Type B pancreatic cell (in vitro differentiated cells): ENCODE measurements around the gene MYO1A. TPM values are rescaled to one million over a fixed set of nuclear protein-coding genes. Genes with fewer than 3 reads are reported as not detected.
A peak's percentile ranks its signal among the peaks of the same experiment; 100 is the strongest.

Experiments
- DNase-seq: peaks from one replicate; pipeline ENCODE4 v3.0.0; 2021; ENCODE audit warnings: mixed read lengths; ENCODE audit not compliant: unreplicated experiment; ENCODE audit errors: extremely low spot score
- H3K27ac Mint-ChIP-seq: 2 replicates; pipeline ENCODE4 v1.8.0; 2021; ENCODE audit warnings: mild to moderate bottlenecking, mixed read lengths
- H3K27me3 Mint-ChIP-seq: 2 replicates; pipeline ENCODE4 v1.8.0; 2021; ENCODE audit warnings: mixed read lengths
- H3K36me3 Mint-ChIP-seq: 2 replicates; pipeline ENCODE4 v1.8.0; 2021; ENCODE audit warnings: mixed read lengths
- H3K4me1 Mint-ChIP-seq: one replicate; pipeline ENCODE4 v1.8.0; 2021; ENCODE audit warnings: mixed read lengths; ENCODE audit not compliant: unreplicated experiment
- H3K4me3 Mint-ChIP-seq: 2 replicates; pipeline ENCODE4 v1.8.0; 2021; ENCODE audit warnings: mild to moderate bottlenecking, mixed read lengths
- H3K9me3 Mint-ChIP-seq: 2 replicates; pipeline ENCODE4 v1.8.0; 2021; ENCODE audit warnings: mixed read lengths
- CTCF ChIP-seq: fragments of 200-600 bp; sonication (generic); conservative IDR thresholded peaks from 2 replicates; pipeline ENCODE4 v1.5.0; 2021; ENCODE audit warnings: antibody characterized with exemption, mild to moderate bottlenecking
- total RNA-seq: library from RNA; stranded (reverse); gene quantifications from 2 replicates; pipeline ENCODE4 v1.2.1, GENCODE V29; 2021; ENCODE audit warnings: low replicate concordance

Gene MYO1A
- total RNA-seq, 1 donor from 2014 or later: 4.3 TPM

DNA sequence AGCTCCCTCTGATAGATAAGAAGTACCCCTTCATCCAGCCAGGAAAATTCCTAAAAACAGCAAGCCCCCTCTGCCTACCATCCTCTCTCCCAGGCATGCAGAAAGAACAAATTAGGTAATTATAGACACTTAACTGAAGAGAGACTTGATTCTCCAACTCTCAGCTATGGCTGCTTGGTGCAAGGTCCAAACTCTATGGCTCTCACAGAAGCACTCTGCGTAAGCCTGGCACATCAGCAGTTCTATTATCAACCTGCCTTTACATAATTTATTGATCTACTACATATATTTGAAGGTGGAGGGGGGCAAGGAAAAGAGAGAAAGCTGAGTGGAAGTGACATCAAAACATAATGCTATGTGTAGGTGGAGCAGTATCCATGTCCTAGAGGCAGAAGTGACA is 1.1 kb upstream of the MYO1A start:
- Mint-ChIP-seq H3K27me3 (peaks cover 41% of the 10 kb centered on the region), H3K27ac (no peak overlapping the region)

DNA sequence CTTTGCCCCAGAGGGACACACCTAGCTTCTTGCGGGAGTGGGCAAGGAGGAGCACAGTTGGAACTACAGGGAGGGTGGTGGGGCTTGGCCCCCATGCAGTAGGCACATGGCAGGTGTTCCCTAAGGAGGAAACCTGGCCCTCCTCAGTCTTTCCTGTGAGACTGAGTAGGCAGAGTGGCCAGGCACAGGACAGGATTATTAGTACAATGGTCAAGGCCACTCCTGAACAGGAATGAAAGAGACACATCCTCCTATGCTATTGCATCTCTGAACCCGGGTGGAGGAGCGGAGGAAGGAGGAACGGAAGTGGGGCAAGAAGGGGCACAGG is 846 bp downstream of the MYO1A start:
- Mint-ChIP-seq H3K4me3 (peak overlapping the region; percentile 70), H3K27me3 (peaks cover 50% of the 10 kb centered on the region), H3K9me3 (no peaks in the 10 kb centered on the region), H3K36me3 (peaks cover 6% of the 10 kb centered on the region), H3K4me1 (no peaks in the 10 kb centered on the region), H3K27ac (peak overlapping the region; percentile 40)
- no peak for DNase-seq
- TF ChIP-seq CTCF: no peak

More for the DNA sequence above, 1.1 kb upstream of the MYO1A start:
- no peak for DNase-seq
- Mint-ChIP-seq H3K9me3 (no peaks in the 10 kb centered on the region), H3K36me3 (peaks cover 8% of the 10 kb centered on the region), H3K4me1 (no peaks in the 10 kb centered on the region), H3K4me3 (no peak overlapping the region)
- no peak for TF ChIP-seq CTCF

DNA sequence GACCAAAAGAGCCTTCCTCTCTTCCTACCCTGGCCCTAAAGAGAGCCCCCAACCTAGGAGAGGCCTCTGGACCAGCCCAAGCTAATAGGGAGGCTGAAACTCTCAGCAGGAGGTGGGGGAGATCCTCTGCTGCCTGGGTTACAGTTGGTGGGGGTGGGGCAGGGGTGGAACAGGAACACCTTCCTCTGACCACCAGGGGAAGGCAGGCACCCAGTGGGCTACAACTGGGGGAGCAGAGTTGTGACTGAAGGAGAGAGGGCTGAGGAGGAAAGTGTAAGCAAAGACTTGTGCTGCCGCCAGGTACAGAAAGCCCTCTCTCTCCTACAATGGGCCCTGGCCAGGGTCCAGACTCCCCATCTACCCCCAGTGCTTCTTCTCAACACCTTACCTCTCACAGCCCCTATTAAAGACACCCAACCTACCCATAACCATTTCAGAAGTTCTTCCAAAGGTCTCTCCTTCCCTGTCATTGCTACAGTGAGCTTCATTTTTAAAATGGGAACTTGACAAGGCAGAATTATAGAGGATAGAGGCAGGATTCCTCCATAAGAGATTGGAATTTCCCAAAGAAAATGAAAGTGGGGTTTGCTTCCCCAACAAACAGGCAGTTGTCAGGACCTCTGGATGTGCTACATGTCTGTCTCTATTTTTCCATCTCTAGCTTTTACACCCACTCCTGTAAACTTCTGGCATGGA is 1.4 kb downstream of the MYO1A start:
- H3K27me3 Mint-ChIP-seq: peaks cover 54% of the 10 kb centered on the region
- DNase-seq: no peak

GRCh38 chr12:57047981-57048380 is 1.9 kb downstream of the MYO1A start:
- no peak for TF ChIP-seq CTCF
- no peak for DNase-seq
- Mint-ChIP-seq H3K4me3 (no peak overlapping the region), H3K27ac (no peak overlapping the region), H3K36me3 (no peaks in the 10 kb centered on the region), H3K9me3 (no peaks in the 10 kb centered on the region), H3K27me3 (peaks cover 59% of the 10 kb centered on the region), H3K4me1 (no peaks in the 10 kb centered on the region)

More for the DNA sequence above, 1.4 kb downstream of the MYO1A start:
- no peaks in the 10 kb centered on the region for H3K9me3 Mint-ChIP-seq
- H3K4me1 Mint-ChIP-seq: no peaks in the 10 kb centered on the region
- peak overlapping the region; percentile 40 for H3K27ac Mint-ChIP-seq
- no peak for TF ChIP-seq CTCF
- H3K4me3 Mint-ChIP-seq: peak overlapping the region; percentile 70
- peaks cover 1% of the 10 kb centered on the region for H3K36me3 Mint-ChIP-seq

DNA sequence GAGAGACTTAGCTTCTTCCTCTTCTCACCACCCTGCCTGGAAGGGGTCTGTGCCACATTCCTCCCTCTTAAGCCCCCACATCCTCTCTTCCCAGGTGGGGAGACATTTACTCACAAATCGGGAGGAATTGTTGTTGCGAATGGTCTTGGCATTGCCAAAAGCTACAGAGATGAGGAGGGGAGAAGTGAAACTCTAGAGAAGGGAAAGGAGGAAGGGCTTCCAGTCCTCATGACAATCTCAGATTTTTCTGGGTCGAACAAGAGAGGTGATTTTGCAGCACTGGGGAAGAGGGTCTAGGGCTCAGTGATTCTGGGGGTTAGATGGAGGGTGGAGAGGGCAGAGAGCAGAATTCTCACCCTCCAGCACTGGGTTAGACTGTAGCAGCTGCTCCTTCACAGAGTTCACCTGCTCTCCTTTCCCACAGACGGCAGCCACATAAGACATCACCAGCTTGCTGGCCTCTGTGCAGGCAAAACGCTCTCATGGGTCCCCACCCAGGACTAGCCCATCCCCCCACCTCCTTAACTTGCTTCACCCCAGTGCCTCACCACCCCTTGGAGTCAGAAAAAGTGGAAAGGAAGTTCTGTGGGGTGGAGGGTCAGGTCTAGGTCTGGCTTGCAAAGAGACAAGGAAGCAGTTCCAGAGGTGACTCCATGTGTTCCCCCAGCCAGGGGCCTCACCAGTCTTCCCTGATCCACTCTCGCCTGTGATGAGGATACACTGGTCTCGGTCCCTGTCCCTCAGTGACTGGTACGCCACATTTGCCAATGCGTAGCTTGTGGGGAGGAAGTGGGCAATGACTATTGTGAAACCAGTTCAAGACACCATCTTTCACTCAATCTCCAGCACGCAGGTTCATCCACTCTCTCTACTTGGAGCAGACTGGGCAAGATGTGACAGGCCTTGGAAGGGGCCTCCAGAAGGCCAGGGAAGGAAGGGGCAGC is 2.7 kb downstream of the MYO1A start:
- no peak overlapping the region for H3K27ac Mint-ChIP-seq
- TF ChIP-seq CTCF: no peak
- H3K27me3 Mint-ChIP-seq: peaks cover 60% of the 10 kb centered on the region
- no peak overlapping the region for H3K4me3 Mint-ChIP-seq
- no peaks in the 10 kb centered on the region for H3K36me3 Mint-ChIP-seq
- H3K9me3 Mint-ChIP-seq: no peaks in the 10 kb centered on the region
- DNase-seq: no peak
- no peaks in the 10 kb centered on the region for H3K4me1 Mint-ChIP-seq
